ENCODE measurements around the gene MCF2L2.

GRCh38 chr3:183455089-183455488 is 26.7 kb upstream of the MCF2L2 start:
- no peak for TF ChIP-seq TAF1 (IDR thresholded peaks at IDR 0.05; ENCODE audit: borderline replicate concordance, insufficient read depth, low read length)
- no peak for TF ChIP-seq POLR2AphosphoS5 (IDR thresholded peaks at IDR 0.05; ENCODE audit: low read depth, low read length)
- TF ChIP-seq SIN3A (IDR thresholded peaks at IDR 0.05; ENCODE audit: borderline replicate concordance, insufficient read depth, low read length) = no peak
- no peak for TF ChIP-seq REST (IDR thresholded peaks at IDR 0.05; ENCODE audit: insufficient read depth in 1 of 2, low read depth in 2 of 2, low read length in 2 of 2)

Data from PFSK-1 (cell line).